Inferior parietal cortex (tissue), 1 donor: ENCODE data around the gene C1QTNF5.

ENCODE experiments used
- DNase-seq: peaks from one replicate; pipeline ENCODE4 v3.0.0-alpha.2; 2016; ENCODE audit errors: extremely low spot score

The C1QTNF5 gene

DNA sequence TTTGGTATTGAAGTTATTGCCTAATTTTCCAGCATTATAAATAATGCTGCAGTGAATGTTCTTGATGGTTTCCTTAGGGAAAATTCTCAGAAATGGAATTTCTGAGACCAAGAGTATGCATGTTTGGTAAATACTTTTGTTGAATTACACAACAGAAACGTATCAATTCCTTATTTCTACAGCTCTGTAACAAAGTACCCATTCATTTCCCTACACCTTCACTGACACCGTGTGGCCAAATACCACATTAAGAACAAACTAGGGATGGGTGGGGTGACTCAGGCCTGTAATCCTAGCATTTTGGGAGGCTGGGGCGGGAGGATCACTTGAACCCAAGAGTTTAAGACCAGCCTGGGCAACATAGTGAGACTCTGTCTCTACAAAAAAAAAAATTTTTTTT lies 45.5 kb downstream of the C1QTNF5 start:
- DNase-seq = no peak

DNA sequence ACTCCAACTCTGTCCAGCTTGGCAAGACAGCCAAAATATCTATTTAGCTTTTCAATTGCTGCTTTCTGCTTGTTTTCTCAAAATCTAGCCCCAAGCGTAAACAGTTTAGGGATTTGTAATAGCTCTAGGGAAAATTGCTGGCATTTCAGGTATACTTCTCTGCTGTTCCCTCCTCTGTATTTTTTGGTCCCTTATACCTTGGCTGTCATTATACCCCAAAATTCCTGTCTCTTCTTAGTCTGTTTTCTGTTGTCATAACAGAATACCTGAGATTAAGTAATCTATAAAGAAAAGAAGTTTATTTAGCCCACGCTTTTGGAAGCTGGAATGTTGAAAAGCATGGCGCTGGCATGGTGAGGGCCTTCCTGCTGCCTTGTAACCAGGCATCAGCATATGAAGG lies 47.2 kb downstream of the C1QTNF5 start:
- no peak for DNase-seq

- no peak for DNase-seq
These were observed 49.7 kb downstream of the C1QTNF5 start for GRCh38 chr11:119290894-119291497.
